Upper lobe of right lung (tissue), 1 donor: ENCODE data around the gene C1orf167. TPM values are rescaled to one million over a fixed set of nuclear protein-coding genes. Genes with fewer than 3 reads are reported as not detected.

ENCODE experiments used
- ATAC-seq: fragments of 200-7000 bp; cut with Tn5 transposase; one replicate; pipeline ENCODE4 v1.9.1; 2020; ENCODE audit warnings: mild to moderate bottlenecking, moderate library complexity
- DNase-seq: peaks from one replicate; pipeline ENCODE4 v3.0.0-alpha.2; 2020
- H3K27ac ChIP-seq: fragments of 200-600 bp; one replicate; pipeline ENCODE4 v1.8.0; 2022
- H3K27me3 ChIP-seq: fragments of 200-600 bp; one replicate; pipeline ENCODE4 v1.8.0; 2022; ENCODE audit warnings: mild to moderate bottlenecking
- H3K36me3 ChIP-seq: fragments of 200-600 bp; one replicate; pipeline ENCODE4 v1.8.0; 2022
- H3K4me1 ChIP-seq: fragments of 200-600 bp; one replicate; pipeline ENCODE4 v1.8.0; 2022
- H3K4me3 ChIP-seq: fragments of 200-600 bp; one replicate; pipeline ENCODE4 v1.8.0; 2022; ENCODE audit warnings: mild to moderate bottlenecking
- H3K9me3 ChIP-seq: fragments of 200-600 bp; one replicate; pipeline ENCODE4 v1.8.0; 2022
- CTCF ChIP-seq: fragments of 200-600 bp; IDR thresholded peaks from one replicate; pipeline ENCODE4 v1.8.0; 2022; ENCODE audit warnings: antibody characterized with exemption
- intact Hi-C: fragments of 100-400 bp; cut with DNase I; formaldehyde crosslinking; loops from one replicate; pipeline ENCODE4 v1.11.0; 2022
- total RNA-seq: library from RNA; stranded (reverse); fragmentation: NEBNext Ultra II Directional; extraction: Animal tissue kit (Norgen Biotek cat#: 25700); gene quantifications from one replicate; pipeline ENCODE4 v1.2.1, GENCODE V29; 2021
- donor health status: DM: no; HTN: yes; CAD: no; lungs with severe emphysema.

C1orf167 gene
- total RNA-seq, 1 donor from 2014 or later: 4.7 TPM

- H3K9me3 ChIP-seq: no peaks in the 10 kb centered on the region
- TF ChIP-seq CTCF: no peak
- peak overlapping the region; percentile 90 for H3K27ac ChIP-seq
- peak; percentile 75 for DNase-seq
- intact Hi-C loops: no loop called here
- peaks cover 6% of the 10 kb centered on the region for H3K36me3 ChIP-seq
- peak; percentile 31 for ATAC-seq
- H3K4me3 ChIP-seq: no peak overlapping the region
- no peaks in the 10 kb centered on the region for H3K27me3 ChIP-seq
- H3K4me1 ChIP-seq: peaks cover 81% of the 10 kb centered on the region
Observed at GRCh38 chr1:11788549-11789053, 26.6 kb downstream of the C1orf167 start.

GRCh38 chr1:11789126-11790067, 27.4 kb downstream of the C1orf167 start:
- intact Hi-C loops: no loop called here
- no peaks in the 10 kb centered on the region for H3K27me3 ChIP-seq
- H3K4me1 ChIP-seq: peaks cover 80% of the 10 kb centered on the region
- H3K27ac ChIP-seq: peak overlapping the region; percentile 90
- no peak for TF ChIP-seq CTCF
- ATAC-seq (no peak), DNase-seq (no peak)
- no peaks in the 10 kb centered on the region for H3K9me3 ChIP-seq
- H3K4me3 ChIP-seq: no peak overlapping the region
- H3K36me3 ChIP-seq: peaks cover 14% of the 10 kb centered on the region

GRCh38 chr1:11790101-11790879, 28.3 kb downstream of the C1orf167 start:
- peaks cover 23% of the 10 kb centered on the region for H3K36me3 ChIP-seq
- H3K4me3 ChIP-seq: no peak overlapping the region
- intact Hi-C loops: no loop called here
- H3K4me1 ChIP-seq: peaks cover 71% of the 10 kb centered on the region
- ATAC-seq (no peak), DNase-seq (no peak)
- H3K9me3 ChIP-seq: no peaks in the 10 kb centered on the region
- no peak for TF ChIP-seq CTCF
- H3K27ac ChIP-seq: peak overlapping the region; percentile 90
- no peaks in the 10 kb centered on the region for H3K27me3 ChIP-seq

GRCh38 chr1:11790880-11791715, 29.1 kb downstream of the C1orf167 start:
- Histone ChIP-seq H3K4me1 (peaks cover 63% of the 10 kb centered on the region), H3K9me3 (no peaks in the 10 kb centered on the region), H3K27me3 (no peaks in the 10 kb centered on the region), H3K27ac (peak overlapping the region; percentile 90), H3K4me3 (no peak overlapping the region), H3K36me3 (peaks cover 31% of the 10 kb centered on the region)
- ATAC-seq (peak; percentile 84), DNase-seq (peak; percentile 88)
- no peak for TF ChIP-seq CTCF
- intact Hi-C loops: no loop called here

GRCh38 chr1:11792106-11792505, 30.1 kb downstream of the C1orf167 start:
- Histone ChIP-seq H3K27me3 (no peaks in the 10 kb centered on the region), H3K4me3 (no peak overlapping the region), H3K27ac (peak overlapping the region; percentile 90), H3K36me3 (peaks cover 37% of the 10 kb centered on the region), H3K9me3 (no peaks in the 10 kb centered on the region), H3K4me1 (peaks cover 64% of the 10 kb centered on the region)
- no peak for TF ChIP-seq CTCF
- peak; percentile 76 for DNase-seq
- intact Hi-C loops: no loop called here
- ATAC-seq: peak; percentile 42
